ENCODE data around the gene VPS26A.

Gene VPS26A

GRCh38 chr10:69179089-69179742 is 55.2 kb downstream of the VPS26A start:
- DNase-seq = peak; percentile 35

- peak; percentile 93 for DNase-seq
Observed at GRCh38 chr10:69179743-69180524, 56.0 kb downstream of the VPS26A start, which contains the start of gene SUPV3L1. Gene SUPV3L1, plus strand, starts transcription at chr10:69180234. Its CDS starts 58 bp downstream, at chr10:69180292.

- no peak for DNase-seq
Observed at GRCh38 chr10:69180525-69181204, 56.7 kb downstream of the VPS26A start.

- DNase-seq = no peak
Observed at GRCh38 chr10:69181433-69181832, 57.5 kb downstream of the VPS26A start.

GRCh38 chr10:69182005-69182404 is 58.0 kb downstream of the VPS26A start:
- no peak for DNase-seq

GRCh38 chr10:69186524-69186923 is 62.5 kb downstream of the VPS26A start:
- no peak for DNase-seq

GRCh38 chr10:69201045-69201444 is 77.1 kb downstream of the VPS26A start:
- DNase-seq = no peak

GRCh38 chr10:69202332-69202731 is 78.4 kb downstream of the VPS26A start:
- peak; percentile 38 for DNase-seq

- no peak for DNase-seq
Observed at GRCh38 chr10:69208761-69209160, 84.8 kb downstream of the VPS26A start.

GRCh38 chr10:69209787-69210484 is 86.0 kb downstream of the VPS26A start:
- no peak for DNase-seq

- DNase-seq = no peak
Observed at GRCh38 chr10:69211104-69211503, 87.1 kb downstream of the VPS26A start.

- no peak for DNase-seq
Observed at GRCh38 chr10:69211524-69211923, 87.5 kb downstream of the VPS26A start.

GRCh38 chr10:69213591-69214311 is 89.8 kb downstream of the VPS26A start:
- no peak for DNase-seq

- no peak for DNase-seq
Observed at GRCh38 chr10:69214666-69215131, 90.7 kb downstream of the VPS26A start.

- DNase-seq = peak; percentile 26
Observed at GRCh38 chr10:69215405-69216171, 91.6 kb downstream of the VPS26A start.

- DNase-seq = no peak
Observed at GRCh38 chr10:69216577-69217118, 92.7 kb downstream of the VPS26A start.

GRCh38 chr10:69217119-69217754 is 93.3 kb downstream of the VPS26A start:
- no peak for DNase-seq

GRCh38 chr10:69218831-69219230 is 94.9 kb downstream of the VPS26A start:
- no peak for DNase-seq

- no peak for DNase-seq
Observed at GRCh38 chr10:69220041-69220451, 96.1 kb downstream of the VPS26A start, which contains the start of gene HKDC1. Gene HKDC1, plus strand, starts transcription at chr10:69220332. Its CDS starts 104 bp downstream, at chr10:69220436.

GRCh38 chr10:69220507-69220906 is 96.5 kb downstream of the VPS26A start:
- no peak for DNase-seq

Measured in CD4-positive, alpha-beta T cell treated with Interleukin-4 for 4 hours (primary cell).